IMR-90 (cell line): ENCODE results near the gene MTMR2. TPM values are rescaled to one million over a fixed set of nuclear protein-coding genes. Genes with fewer than 3 reads are reported as not detected.

Experiments
- ATAC-seq: fragments of 200-7000 bp; cut with Tn5 transposase; 2 replicates; pipeline ENCODE4 v1.9.1; 2020; ENCODE audit warnings: low read depth, mild to moderate bottlenecking, moderate library complexity
- BruUV-seq: library from RNA; stranded (reverse); fragments of 400-500 nt; replicated peaks from 2 replicates; lab custom pipeline; 2021; lab: Mats Ljungman, UMichigan
- CTCF ChIA-PET: fragments of 300-600 bp; formaldehyde crosslinking; extraction: SDS; loops from one replicate; lab custom pipeline; 2021; ENCODE audit warnings: antibody characterized with exemption; lab: Yijun Ruan, JAX
- POLR2A ChIA-PET: fragments of 300-600 bp; sonication (Branson Sonifier 250); formaldehyde crosslinking; loops from one replicate; lab custom pipeline; 2022; ENCODE audit warnings: antibody characterized with exemption; ENCODE audit not compliant: unreplicated experiment; lab: Charles Lee
- DNase-seq: peaks from one replicate; pipeline ENCODE4 v3.0.0; 2013
- H2AFZ ChIP-seq: replicated peaks from 2 replicates; pipeline ENCODE3; 2013; ENCODE audit warnings: low read length, mild to moderate bottlenecking; ENCODE audit not compliant: poor library complexity
- H2AK5ac ChIP-seq: 2 replicates; pipeline ENCODE4 v1.6.1; 2013; ENCODE audit warnings: low read depth, low read length, inconsistent platforms
- H2AK9ac ChIP-seq: replicated peaks from 2 replicates; pipeline ENCODE3; 2013; ENCODE audit warnings: mild to moderate bottlenecking, low read depth, low read length, moderate library complexity; ENCODE audit not compliant: poor library complexity
- H2BK120ac ChIP-seq: 2 replicates; pipeline ENCODE4 v1.6.1; 2013; ENCODE audit warnings: low read depth, low read length, inconsistent platforms
- H2BK15ac ChIP-seq: 3 replicates; pipeline ENCODE4 v1.6.1; 2013; ENCODE audit warnings: low read depth, low read length, inconsistent platforms
- H2BK20ac ChIP-seq: 2 replicates; pipeline ENCODE4 v1.6.1; 2013; ENCODE audit warnings: low read depth, mild to moderate bottlenecking, inconsistent platforms, low read length, moderate library complexity
- H2BK5ac ChIP-seq: 2 replicates; pipeline ENCODE4 v1.6.1; 2013; ENCODE audit warnings: mild to moderate bottlenecking, low read depth, low read length, inconsistent platforms; ENCODE audit not compliant: poor library complexity, severe bottlenecking
- H3K14ac ChIP-seq: replicated peaks from 2 replicates; pipeline ENCODE4 v1.6.1; 2013; ENCODE audit warnings: low read depth, low read length, inconsistent platforms
- H3K18ac ChIP-seq: 2 replicates; pipeline ENCODE4 v1.6.1; 2013; ENCODE audit warnings: low read depth, low read length, control low read depth
- H3K23ac ChIP-seq: 2 replicates; pipeline ENCODE4 v1.6.1; 2013; ENCODE audit warnings: low read depth, low read length, inconsistent platforms
- H3K27ac ChIP-seq: 2 replicates; pipeline ENCODE4 v1.5.1; 2013; ENCODE audit warnings: mild to moderate bottlenecking, control low read depth, low read length; ENCODE audit not compliant: insufficient read depth
- H3K27me3 ChIP-seq: 2 replicates; pipeline ENCODE4 v1.6.1; 2013; ENCODE audit warnings: low read length; ENCODE audit not compliant: control insufficient read depth, insufficient read depth
- H3K36me3 ChIP-seq: 2 replicates; pipeline ENCODE4 v1.6.1; 2013; ENCODE audit warnings: low read length, mixed read lengths; ENCODE audit not compliant: control insufficient read depth, insufficient read depth
- H3K4ac ChIP-seq: 2 replicates; pipeline ENCODE4 v1.6.1; 2013; ENCODE audit warnings: low read depth, low read length, inconsistent platforms
- H3K4me1 ChIP-seq: 2 replicates; pipeline ENCODE4 v1.6.1; 2013; ENCODE audit warnings: low read length, mixed read lengths; ENCODE audit not compliant: control insufficient read depth, insufficient read depth
- H3K4me2 ChIP-seq: 2 replicates; pipeline ENCODE4 v1.6.1; 2013; ENCODE audit warnings: low read depth, mild to moderate bottlenecking, control low read depth, low read length, moderate library complexity
- H3K4me3 ChIP-seq: 2 replicates; pipeline ENCODE4 v1.5.1; 2013; ENCODE audit warnings: low read depth, mild to moderate bottlenecking, control low read depth, low read length, moderate library complexity; ENCODE audit not compliant: insufficient read depth
- H3K56ac ChIP-seq: 2 replicates; pipeline ENCODE4 v1.6.1; 2013; ENCODE audit warnings: low read length, inconsistent platforms; ENCODE audit not compliant: insufficient read depth; ENCODE audit errors: extremely low read depth
- H3K79me1 ChIP-seq, 2 experiments: 2 replicates each; pipeline ENCODE4 v1.6.1; 2013; ENCODE audit warnings: low read length in 2 of 2, inconsistent platforms in 1 of 2, low read depth in 1 of 2
- H3K9ac ChIP-seq: 2 replicates; pipeline ENCODE4 v1.6.1; 2013; ENCODE audit warnings: low read depth, low read length, control low read depth
- H3K9me1 ChIP-seq: 2 replicates; pipeline ENCODE4 v1.6.1; 2013; ENCODE audit warnings: low read length, inconsistent platforms; ENCODE audit not compliant: insufficient read depth
- H3K9me3 ChIP-seq: 2 replicates; pipeline ENCODE4 v1.6.1; 2013; ENCODE audit warnings: low read length; ENCODE audit not compliant: control insufficient read depth, insufficient read depth
- H4K20me1 ChIP-seq: 2 replicates; pipeline ENCODE4 v1.6.1; 2013; ENCODE audit warnings: low read length, inconsistent platforms; ENCODE audit not compliant: insufficient read depth
- H4K5ac ChIP-seq: 2 replicates; pipeline ENCODE4 v1.6.1; 2013; ENCODE audit warnings: mild to moderate bottlenecking, low read depth, low read length, control low read depth
- H4K8ac ChIP-seq, 2 experiments: 2 replicates each; pipeline ENCODE4 v1.6.1; 2013; ENCODE audit warnings: low read depth in 2 of 2, low read length in 2 of 2, control low read depth in 1 of 2, inconsistent platforms in 1 of 2
- H4K91ac ChIP-seq: 2 replicates; pipeline ENCODE4 v1.6.1; 2013; ENCODE audit warnings: low read depth, low read length, inconsistent platforms; ENCODE audit not compliant: insufficient read depth
- FOS ChIP-seq: fragments of 150-350 bp; IDR thresholded peaks from 2 replicates; pipeline ENCODE4 v1.6.1; 2016; ENCODE audit warnings: low read depth, low read length
- POLR2A ChIP-seq: IDR thresholded peaks from 2 replicates; pipeline ENCODE4 v1.6.1; 2012; ENCODE audit warnings: mild to moderate bottlenecking, low read depth, low read length
- WGBS, 2 experiments: methylation state at CpG; one replicate each; pipeline versions ENCODE4 v1.1.5 to v1.1.7; 2013; ENCODE audit warnings: missing lambda C conversion rate in 2 of 2; ENCODE audit not compliant: insufficient read length in 1 of 2; ENCODE audit errors: extremely low coverage in 2 of 2; 5-methylcytosine and 5-hydroxymethylcytosine counted together
- dilution Hi-C: fragments of 300-500 bp; cut with HindIII; formaldehyde crosslinking; loops from one replicate; pipeline ENCODE4 v1.14.3; 2018; ENCODE audit warnings: low sequenced_read_pairs; ENCODE audit not compliant: unreplicated experiment
- in situ Hi-C: fragments of 300-500 bp; cut with MboI; formaldehyde crosslinking; loops from 3 replicates; pipeline ENCODE4 v1.14.3; 2019; ENCODE audit warnings: low sequenced_read_pairs, inconsistent platforms, mixed read lengths
- intact Hi-C: fragments of 100-400 bp; cut with micrococcal nuclease; formaldehyde crosslinking; loops from 2 replicates; pipeline ENCODE4 v1.10.0; 2022
- polyA plus RNA-seq, 3 experiments: library from polyadenylated mRNA; depleted of rRNA; stranded (reverse); fragments of >200 nt; gene quantifications; 2 replicates each; pipeline ENCODE4 v1.2.3, GENCODE V29; 2012; ENCODE audit warnings: low replicate concordance in 1 of 3
- total RNA-seq: library from RNA; depleted of rRNA; stranded (reverse); fragments of >200 nt; gene quantifications from 2 replicates; pipeline ENCODE4 v1.2.3, GENCODE V29; 2012

MTMR2 gene
- total and polyA plus RNA-seq, 2 of the 4 experiments (the other 2 are of a cell fraction) = 16.6 to 30.6 TPM

GRCh38 chr11:95821640-95822039, 102.3 kb downstream of the MTMR2 start:
- no peak overlapping the region for H3K4me2 ChIP-seq
- in situ Hi-C loops = no loop called here

More at GRCh38 chr11:95821640-95822039, 102.3 kb downstream of the MTMR2 start:
- WGBS, 2 experiments = no CpG with 5 or more reads among the region's 2 CpGs
- no peak overlapping the region for H3K18ac ChIP-seq
- H4K8ac ChIP-seq = no peak overlapping the region
- dilution Hi-C loops (no loop called here), intact Hi-C loops (no loop called here)
- peak; percentile 77 for DNase-seq
- ChIA-PET CTCF (interaction anchor here (0.6 to 1.1 kb wide), 2 partner anchors 14 to 1004 kb away, joined by 3 read pairs; no protein-coding TSS in a partner anchor), POLR2A (no interaction called here)
- H3K4ac ChIP-seq = no peak overlapping the region
- H3K56ac ChIP-seq = no peak overlapping the region
- H2BK5ac ChIP-seq = peak overlapping the region; percentile 3
- H2BK15ac ChIP-seq = no peak overlapping the region
- no peaks in the 10 kb centered on the region for H3K9me3 ChIP-seq
- H3K14ac ChIP-seq = no peak overlapping the region
- peaks cover 5% of the 10 kb centered on the region for H3K36me3 ChIP-seq
- H3K27me3 ChIP-seq = no peaks in the 10 kb centered on the region
- no peaks in the 10 kb centered on the region; the same call in 1 of the 2 replicates for H4K20me1 ChIP-seq
- BruUV-seq = no TSS peak
- no peak overlapping the region for H2BK20ac ChIP-seq
- H4K91ac ChIP-seq = no peak overlapping the region
- H2BK120ac ChIP-seq = no peak overlapping the region
- no peak overlapping the region for H4K5ac ChIP-seq
- ATAC-seq = peak; percentile 93
- H2AK5ac ChIP-seq = no peak overlapping the region
- no peak overlapping the region for H3K9ac ChIP-seq
- no peak overlapping the region for H3K23ac ChIP-seq
- no peak overlapping the region for H2AK9ac ChIP-seq
- H3K4me1 ChIP-seq = no peaks in the 10 kb centered on the region; the same call in 1 of the 2 replicates
- H3K9me1 ChIP-seq = no peaks in the 10 kb centered on the region
- no peak overlapping the region for H3K4me3 ChIP-seq
- TF ChIP-seq POLR2A = no peak
- peak; percentile 40; the same call in 1 of the 2 replicates for TF ChIP-seq FOS
- H3K79me1 ChIP-seq = peaks cover 3% of the 10 kb centered on the region in 2 experiments; a peak in 3 of 4 replicates
- H2AFZ ChIP-seq = no peak overlapping the region
- H3K27ac ChIP-seq = no peak overlapping the region
